HG02610 (cell line): Measurements from ENCODE around the gene TCL1B.

Experiments used
- ATAC-seq: cut with Tn5 transposase; IDR thresholded peaks from one replicate; pipeline ENCODE4 v1.9.1; 2021; ENCODE audit warnings: mild to moderate bottlenecking, moderate library complexity; ENCODE audit not compliant: unreplicated experiment

TCL1B gene

DNA sequence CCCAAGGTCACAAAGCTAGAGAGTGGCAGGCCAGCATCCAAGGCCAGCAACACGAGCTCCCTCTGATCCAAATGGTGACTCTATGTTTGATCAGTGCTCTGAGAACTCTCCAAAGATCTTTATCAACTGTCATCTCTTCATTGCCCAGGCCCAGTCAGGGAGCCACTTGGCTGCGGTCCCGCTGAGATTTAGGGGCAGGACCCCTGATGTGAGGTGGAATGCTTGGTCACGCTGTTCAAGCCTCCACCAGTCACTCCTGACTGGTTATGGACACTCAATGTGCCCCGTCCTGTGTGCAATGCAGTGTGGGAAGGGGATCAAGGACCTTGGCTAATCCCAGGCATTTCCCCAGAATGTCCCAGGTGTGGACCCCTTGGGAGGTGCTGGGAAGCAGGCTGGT, 19.8 kb upstream of the TCL1B start:
- ATAC-seq = no peak

DNA sequence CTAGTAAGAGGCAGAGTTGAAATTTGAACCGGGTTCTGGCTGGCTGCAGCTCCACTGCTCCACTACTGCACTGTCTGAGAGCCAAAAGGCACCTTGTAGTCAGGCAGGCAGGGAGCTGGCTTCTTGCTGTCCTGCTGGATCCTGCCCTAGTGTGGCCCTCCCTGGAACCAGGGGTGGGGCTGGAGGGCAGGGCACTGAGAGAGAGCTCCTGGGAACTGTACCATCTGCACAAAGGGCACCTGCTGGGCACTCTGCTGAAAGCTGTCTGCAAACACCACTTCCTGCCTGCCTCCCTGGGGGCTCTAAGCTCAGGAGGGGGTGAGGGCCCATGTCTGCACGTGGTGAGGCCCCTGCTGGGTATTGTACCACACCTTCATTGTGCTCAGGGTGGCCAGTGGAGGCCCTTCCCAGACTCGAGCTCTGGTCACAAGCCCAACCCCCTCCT, 19.0 kb upstream of the TCL1B start:
- no peak for ATAC-seq

DNA sequence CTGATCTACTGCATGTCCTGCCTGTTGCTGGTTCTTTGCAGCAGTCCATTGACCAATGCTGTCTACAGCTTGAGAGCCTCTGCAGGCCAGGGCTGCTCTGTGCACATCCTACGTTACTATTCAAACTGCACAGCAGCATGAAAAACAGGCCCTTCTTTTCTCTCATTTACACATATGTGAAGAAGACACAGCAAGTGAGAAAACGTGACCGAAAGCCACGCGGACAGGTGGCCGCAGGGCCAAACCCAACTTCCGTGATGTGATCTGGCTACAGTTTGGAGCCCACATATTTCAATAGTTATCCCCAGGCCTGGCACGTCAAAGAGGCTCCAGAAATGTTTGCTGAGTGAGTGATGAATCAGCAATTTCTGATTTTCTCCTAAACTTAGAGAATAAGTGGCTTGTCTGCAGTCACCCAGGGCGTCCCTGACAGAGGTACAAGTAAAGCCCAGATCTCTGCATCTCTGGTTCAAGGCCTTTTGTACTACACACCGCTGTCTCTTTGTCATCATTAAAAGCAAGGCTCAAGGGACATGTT, 17.9 kb upstream of the TCL1B start:
- ATAC-seq = no peak

DNA sequence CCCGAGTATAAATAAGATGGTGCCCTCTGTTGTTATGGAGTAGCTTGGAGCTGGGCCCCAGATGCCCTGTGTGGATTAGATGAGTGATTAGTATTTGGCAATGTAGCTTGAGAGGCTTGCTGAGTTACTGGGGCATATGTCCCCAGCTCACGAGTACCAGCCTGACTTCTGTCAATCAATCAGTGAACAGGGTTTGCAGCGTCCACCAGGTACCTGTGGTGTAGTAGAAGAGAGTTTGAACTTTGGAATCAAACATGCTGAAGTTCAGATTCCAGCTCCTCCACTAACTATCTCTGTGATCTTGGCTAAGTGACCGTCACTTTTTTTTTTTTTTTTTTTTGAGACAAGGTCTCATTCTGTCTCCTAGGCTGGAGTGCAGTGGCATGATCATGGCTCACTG, 11.6 kb upstream of the TCL1B start:
- ATAC-seq = no peak

DNA sequence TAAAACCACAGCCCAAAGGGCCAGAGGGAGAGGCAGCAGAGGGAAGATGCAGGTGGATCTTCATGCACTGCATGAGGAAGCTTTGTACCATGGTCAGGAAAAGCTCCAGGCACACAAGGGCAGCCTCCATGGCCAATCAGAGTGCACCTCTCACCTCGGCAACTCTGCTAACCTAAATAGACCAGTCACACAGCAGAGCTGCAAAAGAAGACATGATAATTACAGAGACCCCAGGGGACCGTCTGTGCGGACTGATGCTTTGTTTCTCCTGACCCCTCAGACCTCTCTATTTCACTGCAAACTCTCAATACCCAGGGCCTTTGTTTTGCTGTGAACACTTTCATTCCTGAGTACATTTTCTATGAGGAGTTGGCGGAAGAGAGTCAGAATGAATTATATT, 10.7 kb upstream of the TCL1B start:
- no peak for ATAC-seq

DNA sequence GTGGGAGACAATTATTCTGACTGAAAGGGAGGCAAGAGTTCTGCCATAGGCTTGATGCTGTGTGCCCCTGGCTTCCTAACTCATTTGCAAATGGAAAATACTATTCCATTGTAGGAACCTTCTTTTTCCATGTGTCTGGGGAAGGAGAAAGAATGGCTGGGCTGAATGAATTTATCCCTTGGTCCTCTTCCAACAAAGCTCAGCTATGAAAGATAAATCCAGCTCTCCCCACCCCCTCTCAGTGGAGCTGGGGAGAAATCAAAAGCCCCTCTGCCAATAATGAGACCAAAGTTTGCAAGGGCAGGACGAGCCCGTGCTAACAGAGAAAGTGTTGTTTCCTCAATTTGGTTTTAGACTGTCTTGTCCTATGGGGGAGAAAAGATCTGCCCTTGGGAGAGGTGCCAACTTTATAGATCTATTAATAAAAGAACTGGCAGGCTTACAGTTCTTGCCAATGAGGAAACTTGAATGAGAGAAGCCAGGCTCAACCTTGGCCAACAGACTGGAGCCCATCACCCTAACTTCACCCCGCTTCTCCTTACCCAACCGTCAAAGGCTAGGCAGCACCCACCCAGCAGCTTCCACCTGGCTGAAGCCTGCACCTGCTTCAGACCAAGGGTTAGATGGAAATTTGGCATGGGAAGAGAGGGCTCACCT, 8.9 kb upstream of the TCL1B start:
- ATAC-seq = no peak

DNA sequence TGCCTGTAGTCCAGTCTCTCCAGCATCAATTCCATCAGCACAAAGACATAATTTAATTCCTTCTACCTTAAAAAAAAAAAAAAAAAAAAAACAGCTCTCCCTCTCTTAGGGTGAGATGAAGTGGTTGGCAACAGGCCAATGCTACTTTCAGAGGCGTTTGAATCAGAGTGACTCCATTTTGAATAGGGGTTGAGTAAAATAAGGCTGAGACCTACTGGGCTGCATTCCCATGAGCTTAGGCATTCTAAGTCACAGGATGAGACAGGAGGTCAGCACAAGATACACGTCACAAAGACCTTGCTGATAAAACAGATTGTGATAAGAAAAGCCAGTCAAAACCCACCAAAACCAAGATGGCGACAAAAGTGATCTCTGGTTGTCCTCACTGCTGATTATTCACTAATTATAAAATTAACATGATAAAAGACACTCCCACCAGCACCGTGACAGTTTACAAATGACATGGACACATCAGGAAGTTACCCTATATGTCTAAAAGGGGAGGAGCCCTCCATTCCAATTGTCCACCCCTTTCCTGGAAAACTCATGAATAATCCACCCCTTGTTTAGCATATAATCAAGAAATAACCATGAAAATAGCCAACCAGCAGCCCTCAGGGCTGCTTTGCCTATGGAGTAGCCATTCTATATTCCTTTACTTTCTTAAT, 6.9 kb upstream of the TCL1B start:
- no peak for ATAC-seq

DNA sequence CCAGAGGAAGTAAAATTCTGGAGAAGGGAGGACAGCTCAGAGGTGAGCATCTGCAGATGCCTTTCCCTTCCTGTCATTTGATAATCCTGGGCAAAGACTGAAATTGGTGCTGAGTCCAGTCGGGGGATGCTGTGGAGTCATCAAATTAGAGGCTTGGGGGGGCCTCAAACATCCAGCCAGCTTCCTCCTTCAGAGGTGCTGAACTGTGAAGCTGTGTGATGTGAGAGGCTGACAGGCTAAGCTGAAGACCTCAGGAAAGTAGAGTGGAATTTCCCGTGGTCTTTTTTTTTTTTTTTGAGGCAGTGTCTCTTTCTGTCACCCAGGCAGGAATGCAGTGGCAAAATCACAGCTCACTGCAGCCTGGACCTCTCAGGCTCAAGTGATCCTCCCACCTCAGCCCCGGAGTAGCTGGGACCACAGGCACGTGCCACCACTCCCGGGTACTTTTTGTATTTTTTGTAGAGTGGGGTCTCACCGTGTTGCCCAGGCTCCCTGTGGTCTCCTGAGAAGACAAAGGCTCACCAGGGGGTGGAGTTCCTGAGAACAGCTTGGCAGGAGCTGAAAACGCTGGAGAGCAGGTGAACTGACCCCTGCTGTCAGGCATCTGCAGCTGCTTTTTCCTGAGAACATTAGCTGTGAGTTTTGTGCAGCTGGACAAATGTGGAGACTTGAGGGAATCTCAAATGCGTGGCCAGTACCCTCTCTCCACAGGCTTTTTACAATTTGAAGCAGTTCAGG, 6.1 kb upstream of the TCL1B start:
- ATAC-seq = peak; percentile 87

DNA sequence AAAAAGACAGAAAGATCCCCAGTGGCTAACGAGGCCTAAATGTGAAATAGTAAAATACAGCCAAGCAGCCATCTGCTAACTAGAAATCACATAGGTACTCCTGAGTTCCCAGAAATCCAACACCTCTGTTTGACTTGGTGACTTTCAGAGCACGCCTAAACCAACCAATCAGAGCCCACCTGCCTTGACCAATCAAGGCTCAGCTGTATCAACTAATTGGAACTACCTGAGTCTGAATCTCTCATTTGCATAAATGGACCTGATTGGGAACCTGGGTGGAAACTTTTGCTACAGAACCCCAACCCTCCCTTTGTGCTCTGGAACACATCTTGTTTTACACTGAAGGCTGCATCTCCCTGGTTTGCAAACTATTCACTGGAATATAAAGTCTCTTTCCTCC, 5.1 kb upstream of the TCL1B start:
- no peak for ATAC-seq

DNA sequence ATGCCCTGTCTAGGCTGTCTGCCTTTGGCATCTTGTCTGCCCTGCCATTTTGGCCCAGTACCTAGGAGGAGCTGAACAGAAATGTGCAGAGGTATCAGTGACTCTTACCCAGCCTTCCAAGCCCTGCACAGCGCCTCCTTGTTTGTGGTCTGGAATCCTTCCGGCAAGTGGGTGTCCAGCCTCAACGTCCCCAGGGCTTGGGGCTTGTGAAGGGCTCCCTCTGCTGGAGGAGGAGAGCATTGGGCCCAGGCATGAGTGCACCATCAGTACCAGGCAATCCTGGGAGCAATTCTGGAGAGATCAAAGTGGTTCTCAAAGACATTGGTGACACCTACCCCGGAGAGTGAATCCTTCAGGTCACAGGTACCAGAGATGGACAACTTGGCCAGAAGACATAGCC, 2.4 kb upstream of the TCL1B start:
- no peak for ATAC-seq

DNA sequence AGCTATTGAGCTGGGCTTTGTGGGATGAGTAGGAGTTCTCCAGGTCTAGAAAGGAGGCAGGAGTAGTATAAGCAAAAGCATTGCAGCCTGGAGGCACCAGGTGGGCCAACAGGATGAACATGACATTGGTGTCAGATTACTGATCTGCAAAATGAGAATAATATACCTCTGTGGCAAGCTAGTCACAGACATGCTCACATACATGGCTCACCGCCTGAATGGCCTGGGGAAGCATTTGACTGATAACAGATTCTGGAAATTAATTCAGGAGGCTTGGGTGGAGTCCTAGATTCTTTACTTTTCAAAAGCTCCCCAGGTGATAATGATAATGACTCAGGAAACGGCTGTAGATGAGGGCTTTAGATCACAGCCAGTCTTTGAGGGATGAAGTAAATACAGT, 709 bp downstream of the TCL1B start:
- ATAC-seq = no peak

DNA sequence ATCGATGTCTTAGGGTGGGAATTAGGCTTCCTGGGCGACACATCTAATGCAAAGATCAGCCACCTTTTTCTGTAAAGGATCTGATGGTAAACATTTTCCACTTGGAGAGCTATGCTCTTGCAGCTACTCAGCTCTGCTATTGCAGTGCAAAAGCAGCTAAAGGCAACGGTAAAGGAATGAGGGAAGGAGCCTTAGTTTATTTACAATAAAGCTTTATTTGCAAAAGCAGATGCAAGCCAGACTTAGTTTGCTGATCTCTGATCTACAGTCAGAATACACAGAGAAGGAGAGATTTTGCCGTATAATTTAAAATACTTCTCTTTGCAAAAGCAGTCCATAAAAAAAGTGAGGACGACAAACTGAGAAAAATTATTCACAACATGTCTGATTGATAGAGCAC, 3.2 kb downstream of the TCL1B start:
- ATAC-seq = no peak

DNA sequence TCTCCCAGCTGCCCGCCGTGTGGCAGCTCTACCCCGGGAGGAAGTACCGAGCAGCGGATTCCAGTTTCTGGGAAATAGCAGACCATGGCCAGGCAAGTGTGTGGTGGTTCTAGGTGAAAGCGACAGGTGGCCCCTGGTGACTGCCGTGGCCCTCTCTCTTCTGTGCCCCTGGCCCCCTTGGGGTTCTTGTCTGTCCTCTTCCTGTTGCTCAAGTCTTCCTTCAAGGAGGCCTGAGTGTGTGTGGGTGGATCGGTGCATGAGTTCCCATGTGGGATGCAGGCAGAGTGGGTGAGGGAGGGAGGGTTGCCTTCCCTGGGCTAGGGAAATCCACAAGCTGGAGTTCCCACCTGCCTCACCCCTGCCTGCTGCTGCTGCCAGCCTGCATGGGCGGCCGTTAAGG, 4.6 kb downstream of the TCL1B start:
- no peak for ATAC-seq

DNA sequence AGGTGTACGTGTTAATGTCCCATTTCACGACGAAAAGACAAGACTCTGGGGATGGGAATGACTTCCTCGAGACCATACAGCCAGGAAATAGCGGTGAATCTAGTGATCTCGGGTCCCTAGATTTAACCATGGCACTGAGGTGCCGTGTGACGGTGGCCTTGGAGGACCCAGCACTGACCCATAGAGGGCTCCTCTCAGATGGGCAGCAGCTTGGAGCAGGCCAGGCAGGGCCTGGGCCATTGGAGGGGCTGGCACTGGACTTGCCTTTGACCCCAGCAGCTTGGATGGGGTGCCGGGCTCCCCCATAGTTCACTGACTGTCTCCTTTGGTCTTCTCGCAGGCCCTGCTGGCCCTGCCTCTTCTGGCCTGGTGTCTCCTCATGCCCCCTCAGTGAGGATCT, 5.4 kb downstream of the TCL1B start:
- ATAC-seq = no peak

DNA sequence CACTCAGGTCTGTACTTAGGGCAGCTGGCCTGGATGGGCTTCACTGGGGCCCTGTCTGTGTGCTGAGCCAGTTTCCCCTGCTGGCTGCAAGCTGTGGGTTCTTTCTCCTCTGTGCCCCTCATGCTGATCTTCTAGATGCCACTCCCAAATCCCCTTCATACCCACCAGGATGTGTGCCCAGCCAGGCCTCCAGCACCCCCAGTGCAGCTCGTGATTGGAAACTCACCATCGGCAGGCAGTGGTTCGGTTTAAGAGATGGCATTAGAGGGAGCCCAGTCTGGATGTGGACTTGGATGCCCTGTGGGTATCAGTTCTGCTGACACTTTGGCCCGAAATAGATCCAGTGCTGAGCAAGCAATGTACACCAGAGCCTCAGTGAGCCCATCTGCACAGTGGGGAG, 5.9 kb downstream of the TCL1B start:
- ATAC-seq = no peak

DNA sequence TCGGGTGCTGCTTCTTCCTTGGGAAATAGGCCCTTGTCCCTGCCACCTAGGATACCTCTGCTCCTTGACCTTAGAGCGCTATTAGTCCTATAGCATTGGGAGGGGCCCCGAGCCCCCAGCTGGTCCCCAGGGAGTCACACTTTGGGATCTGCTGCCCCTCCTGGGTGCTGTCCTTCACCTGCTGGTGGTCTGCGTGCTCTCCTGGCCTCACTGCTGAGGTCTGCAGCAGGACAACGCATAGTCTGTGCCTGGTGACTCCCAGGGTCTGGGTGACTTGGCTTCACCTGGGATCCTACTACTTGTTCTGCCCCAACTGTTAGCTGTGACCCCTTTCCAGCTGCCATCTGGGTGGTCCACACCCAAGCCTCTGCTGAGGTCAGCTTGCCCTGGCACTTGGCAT, 8.8 kb downstream of the TCL1B start:
- no peak for ATAC-seq

DNA sequence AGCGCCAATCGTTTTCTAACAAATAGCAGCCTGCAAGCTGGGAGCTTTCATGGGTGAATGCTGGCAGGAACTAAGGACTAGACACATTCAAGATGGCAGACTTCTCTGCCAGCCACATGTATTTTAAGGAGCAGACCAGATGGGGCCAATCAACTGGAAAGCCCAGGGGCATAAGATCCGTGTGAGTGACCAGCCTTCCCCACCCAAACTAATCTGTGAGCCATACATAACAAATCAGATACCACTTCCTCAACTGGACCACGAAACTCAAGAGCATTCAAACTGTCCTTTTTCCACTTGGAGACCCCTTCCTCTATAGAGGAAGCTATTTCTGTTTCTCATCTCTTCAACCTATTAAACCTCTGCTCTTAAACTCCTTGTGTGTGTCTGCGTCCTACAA, 9.7 kb downstream of the TCL1B start:
- no peak for ATAC-seq

DNA sequence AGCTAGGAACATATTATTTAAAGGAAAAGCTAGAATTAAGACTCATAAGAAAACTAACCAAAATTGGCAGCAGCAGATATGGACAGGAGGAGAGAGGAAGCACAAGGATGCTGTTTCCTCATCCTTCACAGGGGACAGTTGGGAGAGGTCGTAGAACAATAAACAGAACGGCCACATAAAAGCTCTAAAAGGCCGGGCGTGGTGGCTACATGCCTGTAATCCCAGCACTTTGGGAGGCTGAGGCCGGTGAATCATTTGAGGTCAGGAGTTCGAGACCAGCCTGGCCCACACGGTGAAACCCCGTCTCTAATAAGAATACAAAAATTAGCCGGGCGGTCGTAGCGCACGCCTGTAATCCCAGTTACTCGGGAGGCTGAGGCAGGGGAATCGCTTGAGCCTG, 10.5 kb downstream of the TCL1B start:
- no peak for ATAC-seq

DNA sequence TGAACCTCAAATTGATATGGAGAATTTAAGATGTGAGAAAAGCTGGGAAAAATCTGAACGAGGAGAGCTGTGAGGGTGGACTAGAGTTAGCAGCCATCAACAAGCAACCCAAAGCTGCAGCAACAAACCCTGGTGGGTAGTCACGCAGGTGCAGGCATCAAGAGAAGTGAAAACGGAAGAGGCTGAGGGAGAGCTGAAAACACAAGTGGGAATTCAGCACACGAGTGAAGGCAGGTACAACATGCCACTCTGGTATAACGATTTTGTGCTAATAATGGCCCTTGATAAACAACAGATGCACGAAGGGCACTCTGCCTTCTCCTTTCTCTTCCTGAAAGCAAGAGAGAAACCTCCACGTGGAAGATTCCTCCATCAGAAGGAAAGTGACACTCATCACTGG, 11.5 kb downstream of the TCL1B start:
- no peak for ATAC-seq

DNA sequence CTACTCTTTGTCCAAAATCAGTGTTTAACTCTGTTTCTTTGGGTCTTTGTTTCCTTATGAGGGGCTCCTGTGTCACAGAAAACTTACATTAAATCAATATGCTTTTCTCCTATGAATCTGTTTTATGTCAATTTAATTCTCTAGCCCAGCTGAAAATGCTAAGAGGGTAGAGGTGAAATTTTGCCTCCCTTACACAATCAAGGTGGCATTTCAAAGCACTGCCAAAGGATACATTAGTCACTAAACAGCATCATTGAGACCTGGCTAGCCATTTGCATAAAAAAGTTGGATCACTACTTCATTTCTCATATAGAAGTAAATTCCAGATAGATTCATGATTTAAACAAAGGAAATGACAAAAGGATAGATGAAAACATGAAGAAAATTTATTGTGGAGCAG, 12.1 kb downstream of the TCL1B start:
- no peak for ATAC-seq

DNA sequence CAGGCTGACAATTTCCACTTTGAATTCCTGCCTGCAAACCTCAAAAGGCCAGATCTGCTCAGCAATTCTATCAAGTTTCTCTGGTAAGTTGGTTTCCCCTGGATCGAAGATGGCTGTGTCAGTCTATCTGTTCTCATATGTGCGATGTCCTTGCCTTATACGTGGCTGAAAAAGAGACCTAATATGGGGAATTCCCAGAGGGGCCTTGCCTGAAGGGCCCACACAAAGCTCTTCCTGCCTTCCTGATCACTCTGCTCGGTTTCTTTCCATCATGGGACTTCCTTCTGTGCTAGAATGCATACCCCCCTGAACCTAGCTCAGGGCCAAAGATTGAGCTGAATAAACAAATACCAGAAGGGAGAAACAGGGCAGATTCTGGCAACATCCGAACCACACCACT, 13.2 kb downstream of the TCL1B start:
- peak; percentile 61 for ATAC-seq
